ENCODE results near the gene FUZ.

DNA sequence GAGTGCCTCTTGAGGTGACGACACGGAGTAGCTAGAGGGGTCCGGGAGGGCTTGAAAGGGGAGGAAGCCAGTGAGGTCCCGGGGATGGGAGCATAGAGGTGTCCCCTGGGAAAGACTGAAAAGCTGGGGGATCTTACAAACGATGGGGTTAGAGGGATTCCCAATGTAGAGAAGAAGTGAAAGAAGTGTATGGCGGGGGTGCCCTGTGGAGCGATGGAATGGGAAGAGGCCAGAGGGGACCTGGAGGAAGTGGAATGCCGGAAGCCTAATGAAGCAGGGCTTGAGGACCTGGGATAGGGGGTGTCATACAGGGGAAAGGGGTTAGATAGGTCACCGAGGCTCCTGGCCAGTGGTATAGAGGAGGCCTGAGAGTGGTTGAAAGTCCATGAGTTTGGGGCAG is 45.7 kb downstream of the FUZ start:
- no peak for TF ChIP-seq TCF7L2 (IDR thresholded peaks at IDR 0.05; ENCODE audit: borderline replicate concordance, low read depth, low read length)
- TF ChIP-seq ZNF23 (tag by site-specific recombination; IDR thresholded peaks at IDR 0.05; ENCODE audit: borderline replicate concordance) = no peak
- TF ChIP-seq, protein P1, sequence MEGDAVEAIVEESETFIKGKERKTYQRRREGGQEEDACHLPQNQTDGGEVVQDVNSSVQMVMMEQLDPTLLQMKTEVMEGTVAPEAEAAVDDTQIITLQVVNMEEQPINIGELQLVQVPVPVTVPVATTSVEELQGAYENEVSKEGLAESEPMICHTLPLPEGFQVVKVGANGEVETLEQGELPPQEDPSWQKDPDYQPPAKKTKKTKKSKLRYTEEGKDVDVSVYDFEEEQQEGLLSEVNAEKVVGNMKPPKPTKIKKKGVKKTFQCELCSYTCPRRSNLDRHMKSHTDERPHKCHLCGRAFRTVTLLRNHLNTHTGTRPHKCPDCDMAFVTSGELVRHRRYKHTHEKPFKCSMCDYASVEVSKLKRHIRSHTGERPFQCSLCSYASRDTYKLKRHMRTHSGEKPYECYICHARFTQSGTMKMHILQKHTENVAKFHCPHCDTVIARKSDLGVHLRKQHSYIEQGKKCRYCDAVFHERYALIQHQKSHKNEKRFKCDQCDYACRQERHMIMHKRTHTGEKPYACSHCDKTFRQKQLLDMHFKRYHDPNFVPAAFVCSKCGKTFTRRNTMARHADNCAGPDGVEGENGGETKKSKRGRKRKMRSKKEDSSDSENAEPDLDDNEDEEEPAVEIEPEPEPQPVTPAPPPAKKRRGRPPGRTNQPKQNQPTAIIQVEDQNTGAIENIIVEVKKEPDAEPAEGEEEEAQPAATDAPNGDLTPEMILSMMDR (tag by site-specific recombination; IDR thresholded peaks at IDR 0.05) = no peak
- TF ChIP-seq, protein P2, sequence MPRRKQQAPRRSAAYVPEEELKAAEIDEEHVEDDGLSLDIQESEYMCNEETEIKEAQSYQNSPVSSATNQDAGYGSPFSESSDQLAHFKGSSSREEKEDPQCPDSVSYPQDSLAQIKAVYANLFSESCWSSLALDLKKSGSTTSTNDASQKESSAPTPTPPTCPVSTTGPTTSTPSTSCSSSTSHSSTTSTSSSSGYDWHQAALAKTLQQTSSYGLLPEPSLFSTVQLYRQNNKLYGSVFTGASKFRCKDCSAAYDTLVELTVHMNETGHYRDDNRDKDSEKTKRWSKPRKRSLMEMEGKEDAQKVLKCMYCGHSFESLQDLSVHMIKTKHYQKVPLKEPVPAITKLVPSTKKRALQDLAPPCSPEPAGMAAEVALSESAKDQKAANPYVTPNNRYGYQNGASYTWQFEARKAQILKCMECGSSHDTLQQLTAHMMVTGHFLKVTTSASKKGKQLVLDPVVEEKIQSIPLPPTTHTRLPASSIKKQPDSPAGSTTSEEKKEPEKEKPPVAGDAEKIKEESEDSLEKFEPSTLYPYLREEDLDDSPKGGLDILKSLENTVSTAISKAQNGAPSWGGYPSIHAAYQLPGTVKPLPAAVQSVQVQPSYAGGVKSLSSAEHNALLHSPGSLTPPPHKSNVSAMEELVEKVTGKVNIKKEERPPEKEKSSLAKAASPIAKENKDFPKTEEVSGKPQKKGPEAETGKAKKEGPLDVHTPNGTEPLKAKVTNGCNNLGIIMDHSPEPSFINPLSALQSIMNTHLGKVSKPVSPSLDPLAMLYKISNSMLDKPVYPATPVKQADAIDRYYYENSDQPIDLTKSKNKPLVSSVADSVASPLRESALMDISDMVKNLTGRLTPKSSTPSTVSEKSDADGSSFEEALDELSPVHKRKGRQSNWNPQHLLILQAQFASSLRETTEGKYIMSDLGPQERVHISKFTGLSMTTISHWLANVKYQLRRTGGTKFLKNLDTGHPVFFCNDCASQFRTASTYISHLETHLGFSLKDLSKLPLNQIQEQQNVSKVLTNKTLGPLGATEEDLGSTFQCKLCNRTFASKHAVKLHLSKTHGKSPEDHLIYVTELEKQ (tag by site-specific recombination; IDR thresholded peaks at IDR 0.05; ENCODE audit: borderline replicate concordance) = no peak
- TF ChIP-seq, protein P3, sequence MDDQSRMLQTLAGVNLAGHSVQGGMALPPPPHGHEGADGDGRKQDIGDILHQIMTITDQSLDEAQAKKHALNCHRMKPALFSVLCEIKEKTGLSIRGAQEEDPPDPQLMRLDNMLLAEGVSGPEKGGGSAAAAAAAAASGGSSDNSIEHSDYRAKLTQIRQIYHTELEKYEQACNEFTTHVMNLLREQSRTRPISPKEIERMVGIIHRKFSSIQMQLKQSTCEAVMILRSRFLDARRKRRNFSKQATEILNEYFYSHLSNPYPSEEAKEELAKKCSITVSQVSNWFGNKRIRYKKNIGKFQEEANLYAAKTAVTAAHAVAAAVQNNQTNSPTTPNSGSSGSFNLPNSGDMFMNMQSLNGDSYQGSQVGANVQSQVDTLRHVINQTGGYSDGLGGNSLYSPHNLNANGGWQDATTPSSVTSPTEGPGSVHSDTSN (CRISPR knock-in tag; IDR thresholded peaks at IDR 0.05) = no peak
- no peak for TF ChIP-seq SP2 (tag by site-specific recombination; IDR thresholded peaks at IDR 0.05)
- TF ChIP-seq BCL11A (tag by site-specific recombination; IDR thresholded peaks at IDR 0.05; ENCODE audit: low read depth) = no peak
- TF ChIP-seq, protein P4, sequence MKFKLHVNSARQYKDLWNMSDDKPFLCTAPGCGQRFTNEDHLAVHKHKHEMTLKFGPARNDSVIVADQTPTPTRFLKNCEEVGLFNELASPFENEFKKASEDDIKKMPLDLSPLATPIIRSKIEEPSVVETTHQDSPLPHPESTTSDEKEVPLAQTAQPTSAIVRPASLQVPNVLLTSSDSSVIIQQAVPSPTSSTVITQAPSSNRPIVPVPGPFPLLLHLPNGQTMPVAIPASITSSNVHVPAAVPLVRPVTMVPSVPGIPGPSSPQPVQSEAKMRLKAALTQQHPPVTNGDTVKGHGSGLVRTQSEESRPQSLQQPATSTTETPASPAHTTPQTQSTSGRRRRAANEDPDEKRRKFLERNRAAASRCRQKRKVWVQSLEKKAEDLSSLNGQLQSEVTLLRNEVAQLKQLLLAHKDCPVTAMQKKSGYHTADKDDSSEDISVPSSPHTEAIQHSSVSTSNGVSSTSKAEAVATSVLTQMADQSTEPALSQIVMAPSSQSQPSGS (tag by site-specific recombination; IDR thresholded peaks at IDR 0.05; ENCODE audit: low read depth) = no peak
- TF ChIP-seq MZF1 (tag by site-specific recombination; IDR thresholded peaks at IDR 0.05; ENCODE audit: borderline replicate concordance) = no peak
- TF ChIP-seq ZNF544 (tag by site-specific recombination; IDR thresholded peaks at IDR 0.05) = no peak
- TF ChIP-seq ZFP37 (tag by site-specific recombination; IDR thresholded peaks at IDR 0.05) = no peak
- TF ChIP-seq, protein P5, sequence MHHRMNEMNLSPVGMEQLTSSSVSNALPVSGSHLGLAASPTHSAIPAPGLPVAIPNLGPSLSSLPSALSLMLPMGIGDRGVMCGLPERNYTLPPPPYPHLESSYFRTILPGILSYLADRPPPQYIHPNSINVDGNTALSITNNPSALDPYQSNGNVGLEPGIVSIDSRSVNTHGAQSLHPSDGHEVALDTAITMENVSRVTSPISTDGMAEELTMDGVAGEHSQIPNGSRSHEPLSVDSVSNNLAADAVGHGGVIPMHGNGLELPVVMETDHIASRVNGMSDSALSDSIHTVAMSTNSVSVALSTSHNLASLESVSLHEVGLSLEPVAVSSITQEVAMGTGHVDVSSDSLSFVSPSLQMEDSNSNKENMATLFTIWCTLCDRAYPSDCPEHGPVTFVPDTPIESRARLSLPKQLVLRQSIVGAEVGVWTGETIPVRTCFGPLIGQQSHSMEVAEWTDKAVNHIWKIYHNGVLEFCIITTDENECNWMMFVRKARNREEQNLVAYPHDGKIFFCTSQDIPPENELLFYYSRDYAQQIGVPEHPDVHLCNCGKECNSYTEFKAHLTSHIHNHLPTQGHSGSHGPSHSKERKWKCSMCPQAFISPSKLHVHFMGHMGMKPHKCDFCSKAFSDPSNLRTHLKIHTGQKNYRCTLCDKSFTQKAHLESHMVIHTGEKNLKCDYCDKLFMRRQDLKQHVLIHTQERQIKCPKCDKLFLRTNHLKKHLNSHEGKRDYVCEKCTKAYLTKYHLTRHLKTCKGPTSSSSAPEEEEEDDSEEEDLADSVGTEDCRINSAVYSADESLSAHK (tag by site-specific recombination; IDR thresholded peaks at IDR 0.05) = no peak

Data from HEK293 (cell line).